Caco-2 (cell line): Measurements from ENCODE around the gene PLD2. TPM values are rescaled to one million over a fixed set of nuclear protein-coding genes. Genes with fewer than 3 reads are reported as not detected.

Source experiments
- BruUV-seq: library from RNA; stranded (reverse); fragments of 400-500 nt; replicated peaks from 2 replicates; lab custom pipeline; 2021; lab: Mats Ljungman, UMichigan
- CTCF ChIA-PET: fragments of 300-600 bp; sonication (Branson Sonifier 250); formaldehyde crosslinking; loops from one replicate; lab custom pipeline; 2022; ENCODE audit warnings: antibody characterized with exemption; lab: Charles Lee
- POLR2A ChIA-PET: fragments of 300-600 bp; sonication (Branson Sonifier 250); formaldehyde crosslinking; loops from one replicate; lab custom pipeline; 2022; ENCODE audit warnings: antibody characterized with exemption; lab: Charles Lee
- DNase-seq, 2 experiments: peaks; one replicate each; pipeline versions ENCODE4 v3.0.0 to v3.0.0-alpha.2; 2020 to 2022
- H3K27me3 ChIP-seq: replicated peaks from 2 replicates; pipeline ENCODE4 v1.6.0; 2011; ENCODE audit warnings: low read length; ENCODE audit not compliant: control insufficient read depth, insufficient read depth
- H3K36me3 ChIP-seq: 2 replicates; pipeline ENCODE4 v1.5.1; 2011; ENCODE audit warnings: low read length; ENCODE audit not compliant: control insufficient read depth, insufficient read depth
- H3K4me1 ChIP-seq: fragments of 250-450 bp; sonication (Bioruptor Pico); 2 replicates; pipeline ENCODE4 v1.5.1; 2020; ENCODE audit warnings: mild to moderate bottlenecking
- H3K4me3 ChIP-seq: 2 replicates; pipeline ENCODE4 v1.5.1; 2011; ENCODE audit warnings: low read depth, mild to moderate bottlenecking, control low read depth, low read length
- H3K9me3 ChIP-seq: fragments of 250-450 bp; sonication (Bioruptor Pico); 2 replicates; pipeline ENCODE4 v1.5.1; 2020; ENCODE audit warnings: mild to moderate bottlenecking, moderate library complexity
- H3K27ac Mint-ChIP-seq: one replicate; pipeline ENCODE4 v1.8.0; 2022; ENCODE audit warnings: mixed read lengths; ENCODE audit not compliant: unreplicated experiment
- H3K27me3 Mint-ChIP-seq: one replicate; pipeline ENCODE4 v1.8.0; 2022; ENCODE audit warnings: mixed read lengths; ENCODE audit not compliant: insufficient read depth, unreplicated experiment
- H3K36me3 Mint-ChIP-seq: one replicate; pipeline ENCODE4 v1.8.0; 2022; ENCODE audit warnings: mild to moderate bottlenecking, mixed read lengths; ENCODE audit not compliant: insufficient read depth, unreplicated experiment
- H3K4me1 Mint-ChIP-seq: one replicate; pipeline ENCODE4 v1.8.0; 2022; ENCODE audit warnings: low read depth, mixed read lengths; ENCODE audit not compliant: unreplicated experiment
- H3K4me3 Mint-ChIP-seq: one replicate; pipeline ENCODE4 v1.8.0; 2022; ENCODE audit warnings: mild to moderate bottlenecking, moderate library complexity, mixed read lengths; ENCODE audit not compliant: unreplicated experiment
- H3K9me3 Mint-ChIP-seq: one replicate; pipeline ENCODE4 v1.8.0; 2022; ENCODE audit warnings: mixed read lengths; ENCODE audit not compliant: unreplicated experiment
- CTCF ChIP-seq, 2 experiments: fragments of 200-600 bp in 1 of 2; IDR thresholded peaks; 1 replicate in 1 of 2; 2 replicates in 1 of 2; pipeline versions ENCODE4 v1.5.1 to v1.8.0; 2011 to 2022; ENCODE audit warnings: antibody characterized with exemption in 1 of 2, control low read depth in 1 of 2, inconsistent platforms in 1 of 2, low read depth in 1 of 2, low read length in 1 of 2, mild to moderate bottlenecking in 1 of 2, moderate library complexity in 1 of 2; ENCODE audit not compliant: insufficient read depth in 1 of 2, severe bottlenecking in 1 of 2, unreplicated experiment in 1 of 2
- intact Hi-C: fragments of 100-400 bp; cut with micrococcal nuclease; formaldehyde crosslinking; loops from one replicate; pipeline ENCODE4 v1.10.0; 2022; ENCODE audit not compliant: unreplicated experiment
- total RNA-seq: library from RNA; stranded (reverse); gene quantifications from 2 replicates; pipeline ENCODE4 v1.2.3, GENCODE V29; 2022

The PLD2 gene
- total RNA-seq, 1 experiment from 2014 or later, result 47.2 TPM

GRCh38 chr17:4833178-4833940 lies 26.4 kb downstream of the PLD2 start, which contains the start of gene MINK1:
MINK1 (plus strand) TSS chr17:4833340; CDS start chr17:4833584, 244 bp downstream.
- peaks cover 6% of the 10 kb centered on the region for H3K4me1 Mint-ChIP-seq
- POLR2A ChIA-PET, result interaction anchor here (0.6 kb wide), 1 partner anchor 77 kb away, joined by 4 read pairs; no protein-coding TSS in a partner anchor
- TF ChIP-seq CTCF (IDR thresholded peaks at IDR 0.05; ENCODE audit: insufficient read depth in 1 of 2, low read depth in 1 of 2, low read length in 1 of 2, severe bottlenecking in 1 of 2, unreplicated experiment in 1 of 2), result no peak
- H3K4me3 Mint-ChIP-seq, result peak within 1 kb of the TSS; percentile 99
- intact Hi-C loops, result no loop called here
- no peaks in the 10 kb centered on the region for H3K36me3 ChIP-seq
- no peaks in the 10 kb centered on the region for H3K27me3 Mint-ChIP-seq
- H3K9me3 Mint-ChIP-seq, result no peaks in the 10 kb centered on the region
- H3K27me3 ChIP-seq, result no peaks in the 10 kb centered on the region
- H3K36me3 Mint-ChIP-seq, result peaks cover 17% of the 10 kb centered on the region
- H3K27ac Mint-ChIP-seq, result peak within 1 kb of the TSS; percentile 95
- DNase-seq, result peak; percentile 81 to 85
- H3K4me3 ChIP-seq, result peak within 1 kb of the TSS; percentile 78
- H3K4me1 ChIP-seq, result peaks cover 13% of the 10 kb centered on the region
- BruUV-seq, result no TSS peak
- no peaks in the 10 kb centered on the region for H3K9me3 ChIP-seq
- CTCF ChIA-PET, result no interaction called here

GRCh38 chr17:4833941-4834680 lies 27.2 kb downstream of the PLD2 start:
- peaks cover 17% of the 10 kb centered on the region for H3K36me3 Mint-ChIP-seq

More at GRCh38 chr17:4833941-4834680, 27.2 kb downstream of the PLD2 start:
- Histone ChIP-seq H3K4me1 (peaks cover 13% of the 10 kb centered on the region), H3K4me3 (peak overlapping the region; percentile 78), H3K27me3 (no peaks in the 10 kb centered on the region), H3K36me3 (no peaks in the 10 kb centered on the region), H3K9me3 (no peaks in the 10 kb centered on the region)
- TF ChIP-seq CTCF (IDR thresholded peaks at IDR 0.05; ENCODE audit: insufficient read depth in 1 of 2, low read depth in 1 of 2, low read length in 1 of 2, severe bottlenecking in 1 of 2, unreplicated experiment in 1 of 2), result no peak
- Mint-ChIP-seq H3K27ac (peak overlapping the region; percentile 82), H3K4me1 (peaks cover 6% of the 10 kb centered on the region), H3K4me3 (peak overlapping the region; percentile 99), H3K9me3 (no peaks in the 10 kb centered on the region), H3K27me3 (no peaks in the 10 kb centered on the region)
- ChIA-PET CTCF (no interaction called here), POLR2A (no interaction called here)
- intact Hi-C loops, result no loop called here
- DNase-seq, result peak in 1 of 2 experiments; percentile 13
- BruUV-seq, result TSS peak; percentile 48
